GM12878 (cell line): Measurements from ENCODE around the gene GRM3.

Experiments
- GATAD2B ChIP-seq: fragments of 450-650 bp; conservative IDR thresholded peaks from 2 replicates; pipeline ENCODE4 v1.6.1; 2017; ENCODE audit warnings: low read depth, mild to moderate bottlenecking, moderate library complexity
- MEF2A ChIP-seq: IDR thresholded peaks from 2 replicates; pipeline ENCODE4 v1.6.1; 2011; ENCODE audit warnings: low read depth, mild to moderate bottlenecking, low read length, moderate library complexity; ENCODE audit not compliant: insufficient read depth
- SMC3 ChIP-seq: IDR thresholded peaks from 2 replicates; pipeline ENCODE4 v1.6.1; 2011; ENCODE audit warnings: low read length, improper control_type of control experiment, borderline replicate concordance
- TF ChIP-seq, protein P1 (sequence below): IDR thresholded peaks from 2 replicates; pipeline ENCODE4 v1.6.1; 2011; ENCODE audit warnings: low read depth, low read length, improper control_type of control experiment, borderline replicate concordance
- TF ChIP-seq, protein P2 (sequence below): fragments of 450-650 bp; IDR thresholded peaks from 2 replicates; pipeline ENCODE4 v1.6.1; 2014; ENCODE audit warnings: mild to moderate bottlenecking
- TF ChIP-seq, protein P3 (sequence below): fragments of 450-650 bp; IDR thresholded peaks from 2 replicates; pipeline ENCODE4 v1.6.1; 2016; ENCODE audit warnings: mild to moderate bottlenecking, moderate library complexity, borderline replicate concordance
- TF ChIP-seq, protein P4 (sequence below), 3 experiments: IDR thresholded peaks in 2 of 3; conservative IDR thresholded peaks in 1 of 3; 2 replicates each; pipeline ENCODE4 v1.5.1; 2011; ENCODE audit warnings: low read depth in 3 of 3, low read length in 3 of 3, mild to moderate bottlenecking in 3 of 3, control low read depth in 2 of 3, moderate library complexity in 2 of 3, inconsistent platforms in 1 of 3, mixed read lengths in 1 of 3; ENCODE audit not compliant: control insufficient read depth in 2 of 3, insufficient read depth in 1 of 3; ENCODE audit errors: extremely low read depth in 1 of 3
- TF ChIP-seq, protein P5 (sequence below): IDR thresholded peaks from 2 replicates; pipeline ENCODE4 v1.6.1; 2012; ENCODE audit warnings: mild to moderate bottlenecking, low read depth, low read length

DNA sequence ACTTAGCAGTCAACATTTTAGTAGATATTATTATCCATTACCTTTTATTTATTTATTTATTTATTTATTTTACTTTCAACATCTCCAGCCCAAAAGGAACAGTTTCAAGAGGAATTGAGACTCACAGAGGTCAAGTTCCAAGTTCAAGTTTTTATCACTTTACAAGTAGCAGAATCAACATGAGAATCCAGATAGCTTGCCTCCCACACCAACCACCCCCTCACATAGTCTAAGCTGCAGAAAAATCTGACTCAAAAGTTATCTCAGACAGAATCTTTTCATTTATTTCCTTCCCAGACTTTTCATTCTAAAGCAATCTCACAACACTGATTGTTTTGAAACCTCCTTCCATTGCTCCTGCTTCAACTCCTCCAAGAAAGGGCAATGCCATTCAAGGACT, 129.6 kb downstream of the GRM3 start:
- TF ChIP-seq, protein P1, sequence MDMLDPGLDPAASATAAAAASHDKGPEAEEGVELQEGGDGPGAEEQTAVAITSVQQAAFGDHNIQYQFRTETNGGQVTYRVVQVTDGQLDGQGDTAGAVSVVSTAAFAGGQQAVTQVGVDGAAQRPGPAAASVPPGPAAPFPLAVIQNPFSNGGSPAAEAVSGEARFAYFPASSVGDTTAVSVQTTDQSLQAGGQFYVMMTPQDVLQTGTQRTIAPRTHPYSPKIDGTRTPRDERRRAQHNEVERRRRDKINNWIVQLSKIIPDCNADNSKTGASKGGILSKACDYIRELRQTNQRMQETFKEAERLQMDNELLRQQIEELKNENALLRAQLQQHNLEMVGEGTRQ = no peak
- TF ChIP-seq, protein P2, sequence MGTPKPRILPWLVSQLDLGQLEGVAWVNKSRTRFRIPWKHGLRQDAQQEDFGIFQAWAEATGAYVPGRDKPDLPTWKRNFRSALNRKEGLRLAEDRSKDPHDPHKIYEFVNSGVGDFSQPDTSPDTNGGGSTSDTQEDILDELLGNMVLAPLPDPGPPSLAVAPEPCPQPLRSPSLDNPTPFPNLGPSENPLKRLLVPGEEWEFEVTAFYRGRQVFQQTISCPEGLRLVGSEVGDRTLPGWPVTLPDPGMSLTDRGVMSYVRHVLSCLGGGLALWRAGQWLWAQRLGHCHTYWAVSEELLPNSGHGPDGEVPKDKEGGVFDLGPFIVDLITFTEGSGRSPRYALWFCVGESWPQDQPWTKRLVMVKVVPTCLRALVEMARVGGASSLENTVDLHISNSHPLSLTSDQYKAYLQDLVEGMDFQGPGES = no peak
- TF ChIP-seq, protein P3, sequence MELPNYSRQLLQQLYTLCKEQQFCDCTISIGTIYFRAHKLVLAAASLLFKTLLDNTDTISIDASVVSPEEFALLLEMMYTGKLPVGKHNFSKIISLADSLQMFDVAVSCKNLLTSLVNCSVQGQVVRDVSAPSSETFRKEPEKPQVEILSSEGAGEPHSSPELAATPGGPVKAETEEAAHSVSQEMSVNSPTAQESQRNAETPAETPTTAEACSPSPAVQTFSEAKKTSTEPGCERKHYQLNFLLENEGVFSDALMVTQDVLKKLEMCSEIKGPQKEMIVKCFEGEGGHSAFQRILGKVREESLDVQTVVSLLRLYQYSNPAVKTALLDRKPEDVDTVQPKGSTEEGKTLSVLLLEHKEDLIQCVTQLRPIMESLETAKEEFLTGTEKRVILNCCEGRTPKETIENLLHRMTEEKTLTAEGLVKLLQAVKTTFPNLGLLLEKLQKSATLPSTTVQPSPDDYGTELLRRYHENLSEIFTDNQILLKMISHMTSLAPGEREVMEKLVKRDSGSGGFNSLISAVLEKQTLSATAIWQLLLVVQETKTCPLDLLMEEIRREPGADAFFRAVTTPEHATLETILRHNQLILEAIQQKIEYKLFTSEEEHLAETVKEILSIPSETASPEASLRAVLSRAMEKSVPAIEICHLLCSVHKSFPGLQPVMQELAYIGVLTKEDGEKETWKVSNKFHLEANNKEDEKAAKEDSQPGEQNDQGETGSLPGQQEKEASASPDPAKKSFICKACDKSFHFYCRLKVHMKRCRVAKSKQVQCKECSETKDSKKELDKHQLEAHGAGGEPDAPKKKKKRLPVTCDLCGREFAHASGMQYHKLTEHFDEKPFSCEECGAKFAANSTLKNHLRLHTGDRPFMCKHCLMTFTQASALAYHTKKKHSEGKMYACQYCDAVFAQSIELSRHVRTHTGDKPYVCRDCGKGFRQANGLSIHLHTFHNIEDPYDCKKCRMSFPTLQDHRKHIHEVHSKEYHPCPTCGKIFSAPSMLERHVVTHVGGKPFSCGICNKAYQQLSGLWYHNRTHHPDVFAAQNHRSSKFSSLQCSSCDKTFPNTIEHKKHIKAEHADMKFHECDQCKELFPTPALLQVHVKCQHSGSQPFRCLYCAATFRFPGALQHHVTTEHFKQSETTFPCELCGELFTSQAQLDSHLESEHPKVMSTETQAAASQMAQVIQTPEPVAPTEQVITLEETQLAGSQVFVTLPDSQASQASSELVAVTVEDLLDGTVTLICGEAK = no peak
- TF ChIP-seq, protein P4, sequence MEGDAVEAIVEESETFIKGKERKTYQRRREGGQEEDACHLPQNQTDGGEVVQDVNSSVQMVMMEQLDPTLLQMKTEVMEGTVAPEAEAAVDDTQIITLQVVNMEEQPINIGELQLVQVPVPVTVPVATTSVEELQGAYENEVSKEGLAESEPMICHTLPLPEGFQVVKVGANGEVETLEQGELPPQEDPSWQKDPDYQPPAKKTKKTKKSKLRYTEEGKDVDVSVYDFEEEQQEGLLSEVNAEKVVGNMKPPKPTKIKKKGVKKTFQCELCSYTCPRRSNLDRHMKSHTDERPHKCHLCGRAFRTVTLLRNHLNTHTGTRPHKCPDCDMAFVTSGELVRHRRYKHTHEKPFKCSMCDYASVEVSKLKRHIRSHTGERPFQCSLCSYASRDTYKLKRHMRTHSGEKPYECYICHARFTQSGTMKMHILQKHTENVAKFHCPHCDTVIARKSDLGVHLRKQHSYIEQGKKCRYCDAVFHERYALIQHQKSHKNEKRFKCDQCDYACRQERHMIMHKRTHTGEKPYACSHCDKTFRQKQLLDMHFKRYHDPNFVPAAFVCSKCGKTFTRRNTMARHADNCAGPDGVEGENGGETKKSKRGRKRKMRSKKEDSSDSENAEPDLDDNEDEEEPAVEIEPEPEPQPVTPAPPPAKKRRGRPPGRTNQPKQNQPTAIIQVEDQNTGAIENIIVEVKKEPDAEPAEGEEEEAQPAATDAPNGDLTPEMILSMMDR (IDR thresholded peaks at IDR 0.05 in 2 of 3, conservative IDR thresholded peaks at IDR 0.05 in 1 of 3; ENCODE audit: control insufficient read depth in 2 of 3, extremely low read depth in 1 of 3, insufficient read depth in 1 of 3, low read depth in 3 of 3, low read length in 3 of 3) = no peak
- TF ChIP-seq MEF2A (no peak), SMC3 (no peak), GATAD2B (no peak)
- TF ChIP-seq, protein P5, sequence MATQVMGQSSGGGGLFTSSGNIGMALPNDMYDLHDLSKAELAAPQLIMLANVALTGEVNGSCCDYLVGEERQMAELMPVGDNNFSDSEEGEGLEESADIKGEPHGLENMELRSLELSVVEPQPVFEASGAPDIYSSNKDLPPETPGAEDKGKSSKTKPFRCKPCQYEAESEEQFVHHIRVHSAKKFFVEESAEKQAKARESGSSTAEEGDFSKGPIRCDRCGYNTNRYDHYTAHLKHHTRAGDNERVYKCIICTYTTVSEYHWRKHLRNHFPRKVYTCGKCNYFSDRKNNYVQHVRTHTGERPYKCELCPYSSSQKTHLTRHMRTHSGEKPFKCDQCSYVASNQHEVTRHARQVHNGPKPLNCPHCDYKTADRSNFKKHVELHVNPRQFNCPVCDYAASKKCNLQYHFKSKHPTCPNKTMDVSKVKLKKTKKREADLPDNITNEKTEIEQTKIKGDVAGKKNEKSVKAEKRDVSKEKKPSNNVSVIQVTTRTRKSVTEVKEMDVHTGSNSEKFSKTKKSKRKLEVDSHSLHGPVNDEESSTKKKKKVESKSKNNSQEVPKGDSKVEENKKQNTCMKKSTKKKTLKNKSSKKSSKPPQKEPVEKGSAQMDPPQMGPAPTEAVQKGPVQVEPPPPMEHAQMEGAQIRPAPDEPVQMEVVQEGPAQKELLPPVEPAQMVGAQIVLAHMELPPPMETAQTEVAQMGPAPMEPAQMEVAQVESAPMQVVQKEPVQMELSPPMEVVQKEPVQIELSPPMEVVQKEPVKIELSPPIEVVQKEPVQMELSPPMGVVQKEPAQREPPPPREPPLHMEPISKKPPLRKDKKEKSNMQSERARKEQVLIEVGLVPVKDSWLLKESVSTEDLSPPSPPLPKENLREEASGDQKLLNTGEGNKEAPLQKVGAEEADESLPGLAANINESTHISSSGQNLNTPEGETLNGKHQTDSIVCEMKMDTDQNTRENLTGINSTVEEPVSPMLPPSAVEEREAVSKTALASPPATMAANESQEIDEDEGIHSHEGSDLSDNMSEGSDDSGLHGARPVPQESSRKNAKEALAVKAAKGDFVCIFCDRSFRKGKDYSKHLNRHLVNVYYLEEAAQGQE = no peak
